Measurements from ENCODE around the gene TAF6. TPM values are rescaled to one million over a fixed set of nuclear protein-coding genes. Genes with fewer than 3 reads are reported as not detected.
"Not testable (repeated sequence)": the region's sequence is repeated elsewhere in the genome, so short reads cannot be mapped to it uniquely, and the experiment has no call there.

The TAF6 gene
- total RNA-seq, 1 donor from 2014 or later, result 34.1 TPM

DNA sequence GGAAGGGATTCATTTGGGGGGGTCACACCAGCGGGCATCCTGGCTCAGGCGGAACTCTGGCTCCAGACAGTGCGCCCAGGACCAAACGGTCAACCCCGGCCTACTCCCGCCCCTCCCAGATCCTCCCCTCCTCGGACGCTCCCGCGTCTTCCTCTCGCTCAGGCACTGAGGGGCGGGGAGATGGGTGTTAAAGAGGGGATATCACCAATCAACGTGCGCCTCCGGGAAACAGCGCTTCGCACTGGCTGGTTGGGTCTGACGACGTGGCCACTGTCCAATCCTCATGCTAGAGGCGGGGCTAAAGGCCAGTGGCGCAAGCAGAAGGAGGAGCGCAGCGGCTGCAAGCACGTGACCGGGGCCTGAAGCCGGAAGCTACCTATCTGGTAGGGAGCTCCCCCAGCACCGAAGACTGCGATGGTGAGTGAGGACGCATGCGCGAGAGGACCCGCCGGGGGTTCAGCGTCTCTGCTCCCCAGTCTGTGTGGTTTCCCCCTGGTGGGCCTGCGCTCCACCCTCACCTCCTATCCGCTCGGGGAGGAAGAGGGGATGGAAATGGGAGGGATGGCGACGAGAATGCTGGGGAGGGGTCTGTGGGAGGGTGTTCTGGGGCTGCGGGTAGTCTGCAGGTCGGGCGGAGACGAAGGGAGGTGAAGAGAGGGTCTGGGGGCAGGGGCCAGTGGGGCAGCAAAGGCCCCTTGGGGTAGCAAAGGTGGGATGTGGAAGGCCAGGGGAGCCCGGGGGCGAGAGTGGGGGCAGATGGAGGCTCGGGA, 29.6 kb upstream of the TAF6 start, which contains the start of gene LAMTOR4:
TSS of gene LAMTOR4 (plus strand) at position 360 of the 770 bp plus-strand sequence. CDS start at position 415, 55 bp downstream.
- H3K4me1 ChIP-seq, result peaks cover 24% of the 10 kb centered on the region
- peak; percentile 98 for DNase-seq

DNA sequence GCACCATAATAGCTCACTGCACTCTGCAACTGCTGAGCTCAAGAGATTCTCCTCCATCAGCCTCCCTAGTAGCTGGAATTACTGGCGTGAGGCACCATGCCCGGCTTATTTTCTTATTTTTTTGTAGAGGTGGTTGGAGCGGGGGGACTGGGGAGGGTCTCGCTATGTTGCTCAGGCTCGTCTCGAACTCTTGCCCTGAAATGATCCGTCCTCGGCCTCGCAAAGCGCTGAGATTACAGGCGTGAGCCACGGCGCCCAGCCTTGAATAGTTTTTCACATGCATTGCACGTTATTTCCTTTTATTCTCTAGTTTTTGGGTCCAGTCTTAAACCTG, 29.0 kb upstream of the TAF6 start:
- no peaks in the 10 kb centered on the region for H3K27me3 ChIP-seq (ENCODE audit: low read depth)
- no peaks in the 10 kb centered on the region for H3K9me3 ChIP-seq (replicated peaks)
- DNase-seq, result no peak
- peaks cover 1% of the 10 kb centered on the region for H3K36me3 ChIP-seq
- H3K4me3 ChIP-seq, result peak overlapping the region; percentile 88
- intact Hi-C loops (cut with micrococcal nuclease), result no loop called here
- peaks cover 24% of the 10 kb centered on the region for H3K4me1 ChIP-seq
- H3K27ac ChIP-seq (replicated peaks), result peak overlapping the region; percentile 90
- TF ChIP-seq, protein P1, sequence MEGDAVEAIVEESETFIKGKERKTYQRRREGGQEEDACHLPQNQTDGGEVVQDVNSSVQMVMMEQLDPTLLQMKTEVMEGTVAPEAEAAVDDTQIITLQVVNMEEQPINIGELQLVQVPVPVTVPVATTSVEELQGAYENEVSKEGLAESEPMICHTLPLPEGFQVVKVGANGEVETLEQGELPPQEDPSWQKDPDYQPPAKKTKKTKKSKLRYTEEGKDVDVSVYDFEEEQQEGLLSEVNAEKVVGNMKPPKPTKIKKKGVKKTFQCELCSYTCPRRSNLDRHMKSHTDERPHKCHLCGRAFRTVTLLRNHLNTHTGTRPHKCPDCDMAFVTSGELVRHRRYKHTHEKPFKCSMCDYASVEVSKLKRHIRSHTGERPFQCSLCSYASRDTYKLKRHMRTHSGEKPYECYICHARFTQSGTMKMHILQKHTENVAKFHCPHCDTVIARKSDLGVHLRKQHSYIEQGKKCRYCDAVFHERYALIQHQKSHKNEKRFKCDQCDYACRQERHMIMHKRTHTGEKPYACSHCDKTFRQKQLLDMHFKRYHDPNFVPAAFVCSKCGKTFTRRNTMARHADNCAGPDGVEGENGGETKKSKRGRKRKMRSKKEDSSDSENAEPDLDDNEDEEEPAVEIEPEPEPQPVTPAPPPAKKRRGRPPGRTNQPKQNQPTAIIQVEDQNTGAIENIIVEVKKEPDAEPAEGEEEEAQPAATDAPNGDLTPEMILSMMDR (IDR thresholded peaks at IDR 0.05; ENCODE audit: borderline replicate concordance), result no peak

More for the DNA sequence above, 29.6 kb upstream of the TAF6 start, which contains the start of gene LAMTOR4:
- TF ChIP-seq, protein P1 (IDR thresholded peaks at IDR 0.05; ENCODE audit: borderline replicate concordance), result peak; percentile 16
- Histone ChIP-seq H3K4me3 (peak within 1 kb of the TSS; percentile 88), H3K36me3 (peaks cover 7% of the 10 kb centered on the region), H3K27me3 (ENCODE audit: low read depth) (no peaks in the 10 kb centered on the region), H3K27ac (replicated peaks) (peak within 1 kb of the TSS; percentile 90), H3K9me3 (replicated peaks) (no peaks in the 10 kb centered on the region)
- intact Hi-C loops (cut with micrococcal nuclease), result no loop called here

DNA sequence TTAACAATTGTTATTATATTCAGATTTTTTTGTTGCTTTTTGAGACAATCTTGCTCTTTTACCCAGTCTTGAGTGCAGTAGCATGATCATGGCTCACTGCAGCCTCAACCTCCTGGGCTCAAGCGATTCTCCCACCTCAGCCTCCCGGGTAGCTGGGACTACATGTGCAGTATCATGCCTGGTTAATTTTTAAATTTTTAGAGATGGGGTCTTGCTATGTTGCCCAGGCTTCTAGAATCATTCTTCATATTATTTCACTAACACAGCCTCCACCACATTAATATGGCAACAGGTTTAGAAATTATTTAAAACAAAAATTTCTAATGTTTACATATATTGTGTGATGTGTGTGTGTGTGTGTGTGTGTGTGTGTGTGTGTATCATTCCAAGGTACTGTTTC, 28.1 kb upstream of the TAF6 start:
- intact Hi-C loops (cut with micrococcal nuclease), result no loop called here
- Histone ChIP-seq H3K27ac (replicated peaks) (no peak overlapping the region), H3K27me3 (ENCODE audit: low read depth) (no peaks in the 10 kb centered on the region), H3K36me3 (no peaks in the 10 kb centered on the region), H3K4me1 (peaks cover 24% of the 10 kb centered on the region), H3K9me3 (replicated peaks) (no peaks in the 10 kb centered on the region), H3K4me3 (no peak overlapping the region)
- DNase-seq, result no peak
- TF ChIP-seq, protein P1 (IDR thresholded peaks at IDR 0.05; ENCODE audit: borderline replicate concordance), result no peak

DNA sequence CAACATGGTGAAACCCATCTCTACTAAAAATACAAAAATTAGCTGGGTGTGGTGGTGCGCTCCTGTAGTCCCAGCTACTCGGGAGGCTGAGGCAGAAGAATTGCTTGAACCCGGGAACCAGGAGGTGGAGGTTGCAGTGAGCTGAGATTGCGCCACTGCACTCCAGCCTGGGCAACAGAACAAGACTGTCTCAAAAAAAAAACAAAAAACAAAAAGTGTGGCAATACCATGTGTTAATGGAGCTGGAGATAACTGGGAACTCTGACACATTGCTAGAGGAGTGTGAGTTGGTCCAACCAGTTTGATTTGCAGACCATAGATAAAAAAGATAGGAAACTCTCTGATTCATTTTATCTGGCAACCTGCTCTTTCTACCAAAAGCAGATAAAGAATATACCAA, 27.2 kb upstream of the TAF6 start:
- H3K27ac ChIP-seq (replicated peaks); H3K36me3 ChIP-seq; H3K4me3 ChIP-seq; DNase-seq; intact Hi-C loops (cut with micrococcal nuclease); H3K9me3 ChIP-seq (replicated peaks); H3K27me3 ChIP-seq (ENCODE audit: low read depth): not testable (repeated sequence)
- H3K4me1 ChIP-seq, result peaks cover 24% of the 10 kb centered on the region

DNA sequence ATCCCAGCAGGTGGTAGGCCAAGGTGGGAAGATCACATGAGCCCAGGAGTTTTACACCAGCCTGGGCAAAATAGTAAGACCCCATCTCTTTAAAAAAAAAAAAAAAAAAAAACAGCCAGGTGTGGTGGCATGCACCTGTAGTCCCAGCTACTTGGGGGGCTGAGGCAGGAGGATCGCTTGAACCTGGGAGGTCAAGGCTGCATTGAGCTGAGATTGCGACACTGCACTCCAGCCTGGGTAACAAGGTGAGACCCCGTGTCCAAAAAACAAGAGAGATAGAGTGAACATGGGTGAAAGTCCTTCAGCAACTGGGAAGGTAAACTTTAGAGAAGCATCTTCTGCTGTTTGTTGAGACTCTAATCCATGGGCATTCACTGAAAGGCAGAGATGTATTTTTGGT, 23.3 kb upstream of the TAF6 start:
- H3K4me1 ChIP-seq, result no peaks in the 10 kb centered on the region
- intact Hi-C loops (cut with micrococcal nuclease), result no loop called here
- peaks cover 15% of the 10 kb centered on the region for H3K27me3 ChIP-seq (ENCODE audit: low read depth)
- H3K36me3 ChIP-seq, result no peaks in the 10 kb centered on the region
- H3K27ac ChIP-seq (replicated peaks), result no peak overlapping the region
- H3K9me3 ChIP-seq (replicated peaks), result no peaks in the 10 kb centered on the region
- no peak overlapping the region for H3K4me3 ChIP-seq
- DNase-seq, result no peak
- TF ChIP-seq, protein P1 (IDR thresholded peaks at IDR 0.05; ENCODE audit: borderline replicate concordance), result no peak

DNA sequence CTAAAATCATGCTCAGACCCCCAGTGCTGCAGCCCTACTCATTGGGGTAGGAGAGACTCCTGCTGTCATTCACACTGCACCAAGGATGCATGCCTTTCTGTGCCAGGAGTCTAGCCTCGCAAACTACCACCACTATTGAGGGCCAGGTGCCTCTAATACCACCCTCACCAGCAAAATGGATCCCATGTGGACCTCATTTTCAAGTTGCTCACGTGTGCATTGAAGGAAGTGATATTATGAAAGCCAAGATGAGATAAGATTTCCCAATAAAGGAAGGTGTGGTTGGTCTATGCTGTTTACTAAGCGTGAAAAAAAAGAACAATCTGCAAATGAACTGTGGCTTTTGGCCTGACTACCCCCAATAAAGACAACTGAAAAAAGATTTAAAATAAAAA, 22.4 kb upstream of the TAF6 start:
- intact Hi-C loops (cut with micrococcal nuclease), result no loop called here
- Histone ChIP-seq H3K27ac (replicated peaks) (no peak overlapping the region), H3K36me3 (no peaks in the 10 kb centered on the region), H3K4me1 (no peaks in the 10 kb centered on the region), H3K27me3 (ENCODE audit: low read depth) (peaks cover 15% of the 10 kb centered on the region), H3K4me3 (no peak overlapping the region), H3K9me3 (replicated peaks) (no peaks in the 10 kb centered on the region)
- TF ChIP-seq, protein P1 (IDR thresholded peaks at IDR 0.05; ENCODE audit: borderline replicate concordance), result no peak
- DNase-seq, result no peak

Measured in left ventricle myocardium inferior (tissue), 1 donor.